Measurements from ENCODE around the gene TMEM167B.
"Not testable (repeated sequence)": the region's sequence is repeated elsewhere in the genome, so short reads cannot be mapped to it uniquely, and the experiment has no call there.

TMEM167B gene

DNA sequence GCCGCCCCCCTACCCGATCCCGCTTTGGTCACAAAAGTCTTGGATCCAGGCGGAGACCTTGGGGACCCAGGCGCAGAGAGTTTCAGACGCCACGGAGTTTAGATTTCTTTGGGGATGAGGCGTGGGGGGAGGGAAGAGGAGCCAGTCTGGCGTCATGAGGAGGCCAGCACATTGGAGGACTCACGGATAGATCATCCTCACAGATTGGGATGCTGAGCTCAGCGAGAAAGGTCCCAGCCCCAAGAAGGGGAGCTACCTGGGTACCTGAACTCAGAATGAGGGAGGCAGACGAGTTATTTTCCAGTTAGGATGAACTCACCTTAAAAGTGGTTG, 23.7 kb downstream of the TMEM167B start:
- no peak for DNase-seq (ENCODE audit: low read depth)

DNA sequence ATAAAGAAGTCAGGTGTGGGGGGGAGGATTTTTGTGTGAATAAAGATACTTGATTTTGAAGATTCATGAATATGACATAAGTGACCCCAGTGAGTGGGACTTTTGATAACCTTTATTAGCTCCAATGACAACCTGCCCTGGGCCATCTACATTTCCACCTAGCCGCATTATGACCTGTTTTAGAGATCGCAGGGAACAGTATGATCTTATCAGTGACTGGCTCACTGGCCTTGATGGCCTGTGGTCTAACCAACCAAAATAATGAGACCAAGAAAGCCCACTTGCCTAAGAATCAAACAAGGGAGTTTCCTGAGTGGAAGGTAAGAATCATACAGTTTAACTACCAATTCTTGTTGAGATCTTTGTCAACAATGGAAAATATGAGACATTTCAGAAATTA, 25.1 kb downstream of the TMEM167B start:
- no peak for DNase-seq (ENCODE audit: low read depth)

DNA sequence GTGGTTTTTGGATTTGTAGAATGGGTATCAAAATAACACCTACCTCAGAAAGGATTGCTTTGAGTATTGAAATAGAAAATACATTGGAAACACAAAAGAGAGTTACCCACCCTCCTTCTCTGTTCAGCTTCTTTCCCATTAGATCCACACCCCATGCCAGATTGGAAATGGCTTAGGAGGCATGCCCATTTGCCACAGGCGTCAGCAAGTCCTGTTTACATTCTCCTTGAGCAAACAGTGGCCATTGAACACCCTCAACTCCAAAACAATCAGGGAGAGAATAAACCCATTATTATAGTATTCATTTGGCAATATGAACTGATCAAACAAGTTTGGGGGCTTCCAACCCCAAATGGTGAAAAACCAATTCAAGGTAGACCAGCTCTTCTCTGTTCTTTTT, 25.7 kb downstream of the TMEM167B start:
- DNase-seq (ENCODE audit: low read depth), result no peak

DNA sequence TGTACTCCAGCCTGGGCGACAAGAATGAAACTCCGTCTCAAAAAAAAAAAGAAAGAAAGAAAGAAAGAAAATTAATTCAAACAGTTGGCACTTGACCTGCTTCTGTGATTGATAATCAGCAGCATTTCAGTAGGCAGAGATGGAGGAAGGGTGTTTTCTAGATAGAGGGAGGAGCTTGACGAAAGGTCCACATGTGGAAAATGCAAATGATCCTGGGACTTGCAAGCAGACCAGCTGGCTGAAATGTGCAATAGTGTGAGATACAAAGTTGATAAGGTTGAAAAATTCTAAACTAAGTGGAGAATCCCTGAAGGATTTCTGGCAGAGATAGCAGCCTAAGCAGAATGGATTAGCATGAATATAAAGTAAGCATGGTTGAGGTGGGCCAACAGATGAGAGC, 27.5 kb downstream of the TMEM167B start:
- no peak for DNase-seq (ENCODE audit: low read depth)

DNA sequence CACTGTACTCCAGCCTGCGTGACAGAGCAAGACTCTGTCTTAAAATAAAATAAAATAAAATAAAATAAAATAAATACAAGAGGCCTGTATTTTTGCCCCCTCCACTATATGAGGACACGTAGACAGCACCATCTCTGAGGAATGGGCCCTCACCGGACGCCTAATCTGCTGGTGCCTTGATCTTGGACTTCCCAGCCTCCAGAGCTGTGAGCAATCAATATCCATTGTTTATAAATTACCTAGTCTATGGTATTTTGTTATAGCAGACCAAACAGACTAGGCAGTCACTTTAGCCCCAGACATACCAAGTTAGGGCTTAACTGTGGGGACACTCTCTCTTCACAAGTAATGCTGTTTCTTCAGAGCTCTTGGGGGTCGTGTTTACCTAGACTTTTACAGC, 29.8 kb downstream of the TMEM167B start:
- DNase-seq (ENCODE audit: low read depth), result no peak

DNA sequence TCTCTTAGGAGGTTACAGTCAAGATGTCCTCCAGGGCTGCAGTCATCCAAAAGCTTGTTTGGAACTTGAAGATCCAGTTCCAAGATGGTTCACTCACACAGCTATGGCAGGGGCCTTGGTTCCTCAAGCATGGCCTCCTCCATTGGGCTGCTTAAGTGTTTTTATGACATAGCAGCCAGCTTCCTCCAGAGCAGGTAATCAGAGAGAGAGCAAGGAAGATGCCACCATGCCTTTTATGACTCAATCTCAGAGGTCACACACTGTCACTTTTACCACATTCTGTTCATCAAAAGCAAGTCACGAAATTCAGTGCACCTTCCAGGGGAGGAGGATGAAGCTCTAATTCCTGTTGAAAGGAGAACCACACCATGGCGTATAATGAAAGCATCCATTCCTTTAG, 40.5 kb downstream of the TMEM167B start:
- DNase-seq (ENCODE audit: low read depth), result no peak

DNA sequence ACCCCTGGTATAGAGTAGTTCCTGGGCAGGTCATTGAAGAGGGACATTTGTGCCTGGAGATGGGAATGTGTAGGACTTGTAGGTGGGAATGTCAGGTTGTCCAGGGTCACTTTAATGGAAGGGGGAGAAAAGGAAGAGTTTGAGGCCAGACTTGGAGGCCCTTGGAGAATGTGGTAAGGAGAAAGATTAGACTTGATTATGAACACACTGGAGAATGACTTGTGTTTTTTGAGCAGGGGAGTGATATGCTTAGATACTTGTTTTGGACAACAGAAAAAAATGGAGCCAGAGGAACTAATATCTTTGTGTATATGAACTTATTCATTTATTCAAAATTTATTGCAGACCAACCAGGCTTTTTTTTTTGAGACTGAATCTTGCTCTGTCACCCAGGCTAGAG, 41.2 kb downstream of the TMEM167B start:
- DNase-seq (ENCODE audit: low read depth), result no peak

DNA sequence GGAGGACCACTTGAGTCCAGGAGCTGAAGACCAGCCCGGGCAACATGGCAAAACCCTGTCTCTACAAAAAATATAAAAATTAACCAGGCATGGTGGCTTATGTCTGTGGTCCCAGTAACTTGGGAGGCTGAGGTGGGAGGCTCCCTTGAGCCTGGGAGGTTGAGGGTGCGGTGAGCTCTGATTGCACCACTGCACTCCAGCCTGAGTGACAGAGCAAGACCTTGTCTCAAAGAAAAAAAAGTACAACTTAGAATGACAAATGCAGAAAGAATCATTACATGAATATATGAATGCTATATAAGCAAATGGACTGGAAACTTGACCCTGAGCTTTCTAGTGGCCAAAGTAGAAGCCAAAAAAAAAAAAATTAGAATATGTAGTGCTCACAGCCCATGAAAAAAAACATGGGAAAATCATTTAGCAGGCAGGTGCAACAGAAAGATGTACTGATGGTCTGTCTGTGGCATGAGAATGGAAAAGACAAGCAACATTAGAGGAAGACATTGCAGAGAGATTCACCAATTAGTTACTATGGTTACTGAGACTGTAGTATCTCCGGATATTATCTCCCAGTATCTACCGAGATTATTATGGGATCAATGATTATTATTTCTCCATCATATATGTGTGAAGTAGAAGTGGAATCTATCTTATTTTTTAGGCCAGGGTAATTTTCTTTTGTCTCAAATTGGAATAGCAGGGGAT, 42.6 kb downstream of the TMEM167B start:
- DNase-seq (ENCODE audit: low read depth), result no peak

DNA sequence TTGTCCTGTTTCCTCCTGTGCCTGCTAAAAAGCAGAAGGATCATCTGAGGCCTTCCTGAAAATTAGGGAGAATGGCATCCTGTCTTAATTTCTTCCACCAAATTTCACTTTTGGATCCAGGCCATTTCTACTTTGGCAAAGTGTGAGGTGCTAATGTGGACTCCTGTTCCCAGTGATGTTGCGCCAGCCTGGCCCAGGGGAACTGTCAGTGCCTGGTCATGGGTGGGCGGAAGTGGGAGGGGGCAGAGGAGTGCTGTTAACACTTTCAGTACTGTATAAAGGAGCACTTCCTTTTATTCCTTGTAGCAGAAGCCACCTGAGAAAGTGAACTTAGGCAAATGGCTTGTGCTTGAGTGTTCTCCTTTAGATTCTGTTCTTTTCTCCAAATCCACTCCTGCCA, 43.3 kb downstream of the TMEM167B start:
- no peak for DNase-seq (ENCODE audit: low read depth)

DNA sequence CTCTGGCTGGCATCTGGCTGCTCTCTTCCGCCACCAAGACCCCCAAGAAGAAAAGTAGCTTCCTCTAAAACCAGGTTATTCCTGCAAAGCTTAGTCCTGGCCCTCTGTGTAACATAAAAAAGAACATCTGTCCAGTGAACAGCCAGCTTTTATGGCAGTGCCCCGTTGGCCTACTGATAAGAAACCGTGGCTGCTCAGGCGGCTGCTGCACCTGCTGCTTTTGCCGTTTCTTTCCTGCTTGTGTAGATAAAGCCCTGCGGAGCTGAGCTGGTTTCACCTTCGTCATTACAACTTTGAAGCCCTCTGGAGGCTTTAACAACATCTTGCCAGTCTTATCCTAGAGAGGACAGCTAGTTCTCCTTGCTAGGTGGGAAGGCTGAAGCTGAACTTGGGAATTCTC, 43.9 kb downstream of the TMEM167B start:
- no peak for DNase-seq (ENCODE audit: low read depth)

DNA sequence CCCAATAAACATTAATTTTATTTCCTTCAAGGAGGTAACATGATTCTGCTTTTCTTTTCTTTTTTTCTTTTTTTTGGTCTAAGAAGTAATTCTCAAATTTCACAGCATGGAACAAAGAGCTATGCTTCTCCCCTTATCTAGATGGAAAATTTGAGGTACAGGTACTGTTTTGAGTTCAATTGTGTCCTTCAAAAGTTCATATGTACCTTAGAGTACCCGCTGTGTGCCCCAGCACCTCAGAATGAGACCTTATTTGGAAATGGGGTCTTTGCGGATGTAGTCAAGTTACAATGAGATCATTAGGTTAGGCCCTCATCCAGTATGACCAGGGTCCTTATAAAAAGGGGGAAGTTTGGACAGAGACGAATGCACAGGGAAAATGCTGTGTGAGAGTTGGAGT, 45.4 kb downstream of the TMEM167B start:
- DNase-seq (ENCODE audit: low read depth), result no peak

DNA sequence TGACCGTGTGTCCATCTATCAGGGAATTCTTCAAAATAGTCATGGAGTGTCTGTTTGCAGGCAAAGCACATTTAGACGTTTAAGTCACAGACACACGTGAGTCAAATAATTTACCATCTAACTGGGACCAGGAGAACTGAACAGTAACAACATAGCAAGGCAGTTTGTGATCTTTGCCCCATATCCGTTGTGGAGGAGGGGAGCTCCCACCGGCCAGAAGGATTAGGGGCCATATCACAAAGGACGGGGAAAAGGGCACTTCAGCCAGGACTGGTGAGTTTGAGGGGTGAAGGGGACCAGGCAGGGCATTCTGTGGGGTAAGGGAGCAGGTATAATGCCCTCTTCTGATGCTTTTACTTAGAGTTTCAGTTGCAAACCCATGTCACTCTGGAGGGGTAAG, 46.2 kb downstream of the TMEM167B start:
- no peak for DNase-seq (ENCODE audit: low read depth)

DNA sequence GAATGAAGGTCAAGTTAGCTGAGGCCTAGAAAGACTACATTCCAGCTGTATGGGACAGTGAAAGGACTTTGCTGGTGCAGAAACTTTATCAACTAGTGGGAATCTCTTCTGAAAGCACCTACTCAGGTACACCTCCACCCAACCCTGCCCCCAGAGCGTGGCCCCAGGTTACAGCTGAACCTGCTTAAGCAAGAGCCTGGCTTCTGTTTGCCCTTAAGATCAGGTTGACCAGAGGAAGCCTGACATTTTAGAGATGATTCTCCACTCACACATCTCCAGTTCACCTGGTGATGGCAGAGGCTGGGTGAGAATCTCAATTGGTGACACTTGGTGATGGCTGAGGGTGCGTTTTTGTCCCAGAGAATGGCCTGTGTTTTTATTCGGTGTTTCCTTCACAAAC, 47.4 kb downstream of the TMEM167B start:
- no peak for DNase-seq (ENCODE audit: low read depth)

DNA sequence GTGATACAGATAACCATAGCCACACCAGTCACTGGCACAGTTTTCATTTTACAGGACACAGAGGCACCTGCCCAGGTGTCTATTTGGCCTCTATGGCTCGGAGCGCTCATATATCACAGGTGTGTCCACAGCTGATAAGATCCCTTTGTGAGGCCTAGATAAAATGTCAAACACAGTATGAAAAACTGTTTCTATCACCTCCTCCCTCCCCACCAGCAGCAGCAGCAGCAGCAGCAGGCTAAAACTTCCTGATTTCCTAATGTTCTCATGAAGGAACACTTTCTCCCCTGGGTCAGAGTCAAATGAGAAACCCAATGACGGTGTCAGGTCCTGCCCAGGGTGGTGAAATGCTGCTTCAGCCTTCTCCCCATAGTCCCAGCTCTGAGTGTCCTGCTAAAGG, 47.8 kb downstream of the TMEM167B start:
- DNase-seq (ENCODE audit: low read depth), result no peak

DNA sequence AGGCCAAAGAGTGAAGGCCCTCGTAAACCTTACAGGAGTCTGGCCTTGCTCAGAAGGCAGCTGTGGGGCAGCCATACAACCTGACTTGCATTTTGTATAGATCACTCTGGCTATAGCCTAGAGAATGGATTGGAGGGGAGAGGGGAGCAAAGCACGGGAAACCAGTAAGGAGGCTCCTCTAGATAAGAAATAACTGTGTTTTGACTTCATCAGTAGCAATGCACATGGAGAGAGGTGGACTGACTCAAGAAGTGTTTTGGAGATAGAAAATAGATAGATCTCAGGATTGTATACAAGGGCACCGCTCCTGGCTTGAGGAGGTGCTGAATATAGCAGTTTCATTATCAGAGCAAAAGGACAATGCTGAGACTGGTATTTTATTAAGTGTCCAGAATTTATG, 49.8 kb downstream of the TMEM167B start:
- no peak for DNase-seq (ENCODE audit: low read depth)

DNA sequence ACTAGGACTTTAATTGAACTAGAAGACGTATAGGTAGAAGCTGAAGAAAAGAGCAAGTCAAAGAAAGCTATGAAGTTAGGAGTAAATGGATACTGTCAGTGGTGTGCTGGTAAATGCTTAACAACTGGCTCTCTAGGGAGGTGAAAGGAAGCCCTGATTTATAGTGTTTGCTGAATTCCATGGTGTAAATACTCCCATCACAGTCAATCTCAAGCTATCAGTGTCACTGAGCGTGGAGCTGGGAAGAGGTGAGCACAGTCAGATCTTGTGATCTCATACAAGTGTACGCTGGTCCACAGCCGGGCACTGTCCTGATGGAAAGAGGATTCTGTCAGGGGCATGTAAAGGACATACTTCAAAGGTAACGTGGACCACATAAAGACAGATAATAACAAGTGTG, 51.7 kb downstream of the TMEM167B start:
- DNase-seq (ENCODE audit: low read depth), result no peak

DNA sequence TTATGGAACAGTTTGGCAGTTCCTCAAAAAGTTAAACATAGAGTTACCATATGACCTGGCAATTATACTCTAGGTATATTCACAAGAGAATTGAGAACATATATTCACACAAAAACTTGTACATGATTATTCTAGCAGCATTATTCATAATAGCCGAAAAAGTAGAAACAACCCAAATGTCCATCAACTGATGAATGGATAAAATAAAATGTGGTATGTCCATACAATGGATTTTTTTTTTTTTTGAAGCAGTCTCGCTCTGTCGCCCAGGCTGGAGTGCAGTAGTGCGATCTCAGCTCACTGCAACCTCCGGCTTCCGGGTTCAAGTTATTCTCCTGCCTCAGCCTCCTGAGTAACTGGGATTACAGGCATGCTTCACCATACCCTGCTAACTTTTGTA, 52.2 kb downstream of the TMEM167B start:
- not testable (repeated sequence) for DNase-seq (ENCODE audit: low read depth)

Measured in stimulated activated CD8-positive, alpha-beta memory T cell treated with anti-CD3 and anti-CD28 coated beads, Interleukin-7, amount 100 ng/mL, for 24 hours (primary cell).